GM19468 (cell line): ENCODE measurements around the gene TTLL9.

ENCODE experiments used
- ATAC-seq: cut with Tn5 transposase; IDR thresholded peaks from one replicate; pipeline ENCODE4 v1.9.1; 2021; ENCODE audit warnings: mild to moderate bottlenecking, moderate library complexity, moderate number of reproducible peaks; ENCODE audit not compliant: unreplicated experiment; ENCODE audit errors: extremely low read depth

TTLL9 gene

GRCh38 chr20:31877684-31878083 is 7.2 kb downstream of the TTLL9 start:
- no peak for ATAC-seq

GRCh38 chr20:31879143-31879987 is 8.9 kb downstream of the TTLL9 start:
- ATAC-seq = peak; percentile 46

- no peak for ATAC-seq
Measured at GRCh38 chr20:31881945-31882344, 11.5 kb downstream of the TTLL9 start.

GRCh38 chr20:31883829-31884228 is 13.4 kb downstream of the TTLL9 start:
- ATAC-seq = no peak

- no peak for ATAC-seq
Measured at GRCh38 chr20:31890646-31891045, 20.2 kb downstream of the TTLL9 start.

GRCh38 chr20:31894980-31895675 is 24.7 kb downstream of the TTLL9 start:
- peak; percentile 82 for ATAC-seq

GRCh38 chr20:31896049-31896448 is 25.6 kb downstream of the TTLL9 start:
- ATAC-seq = no peak

GRCh38 chr20:31897541-31897940 is 27.1 kb downstream of the TTLL9 start:
- ATAC-seq = no peak

GRCh38 chr20:31901615-31902014 is 31.2 kb downstream of the TTLL9 start:
- no peak for ATAC-seq

GRCh38 chr20:31903627-31904386 is 33.4 kb downstream of the TTLL9 start:
- ATAC-seq = no peak

- ATAC-seq = no peak
Measured at GRCh38 chr20:31906001-31906400, 35.6 kb downstream of the TTLL9 start.

- ATAC-seq = no peak
Measured at GRCh38 chr20:31907046-31907445, 36.6 kb downstream of the TTLL9 start.

GRCh38 chr20:31908016-31908415 is 37.6 kb downstream of the TTLL9 start:
- ATAC-seq = no peak

- ATAC-seq = no peak
Measured at GRCh38 chr20:31908424-31908823, 38.0 kb downstream of the TTLL9 start.

GRCh38 chr20:31909253-31910070 is 39.0 kb downstream of the TTLL9 start:
- no peak for ATAC-seq

GRCh38 chr20:31910071-31910803 is 39.8 kb downstream of the TTLL9 start:
- ATAC-seq = no peak

- no peak for ATAC-seq
Measured at GRCh38 chr20:31913431-31914157, 43.2 kb downstream of the TTLL9 start.

- no peak for ATAC-seq
Measured at GRCh38 chr20:31914170-31914569, 43.7 kb downstream of the TTLL9 start.
